Measurements from ENCODE around the gene FOXK2. TPM values are rescaled to one million over a fixed set of nuclear protein-coding genes. Genes with fewer than 3 reads are reported as not detected.
"Not testable (repeated sequence)": the region's sequence is repeated elsewhere in the genome, so short reads cannot be mapped to it uniquely, and the experiment has no call there.

The FOXK2 gene
- total RNA-seq, 1 donor from 2014 or later = 65.3 TPM

GRCh38 chr17:82494236-82495055 is 25.1 kb upstream of the FOXK2 start:
- DNase-seq (ENCODE audit: low spot score) = peak; percentile 95

GRCh38 chr17:82495844-82496528 is 23.5 kb upstream of the FOXK2 start:
- DNase-seq (ENCODE audit: low spot score) = no peak

GRCh38 chr17:82496529-82497434 is 22.8 kb upstream of the FOXK2 start:
- DNase-seq (ENCODE audit: low spot score) = peak; percentile 99

DNA sequence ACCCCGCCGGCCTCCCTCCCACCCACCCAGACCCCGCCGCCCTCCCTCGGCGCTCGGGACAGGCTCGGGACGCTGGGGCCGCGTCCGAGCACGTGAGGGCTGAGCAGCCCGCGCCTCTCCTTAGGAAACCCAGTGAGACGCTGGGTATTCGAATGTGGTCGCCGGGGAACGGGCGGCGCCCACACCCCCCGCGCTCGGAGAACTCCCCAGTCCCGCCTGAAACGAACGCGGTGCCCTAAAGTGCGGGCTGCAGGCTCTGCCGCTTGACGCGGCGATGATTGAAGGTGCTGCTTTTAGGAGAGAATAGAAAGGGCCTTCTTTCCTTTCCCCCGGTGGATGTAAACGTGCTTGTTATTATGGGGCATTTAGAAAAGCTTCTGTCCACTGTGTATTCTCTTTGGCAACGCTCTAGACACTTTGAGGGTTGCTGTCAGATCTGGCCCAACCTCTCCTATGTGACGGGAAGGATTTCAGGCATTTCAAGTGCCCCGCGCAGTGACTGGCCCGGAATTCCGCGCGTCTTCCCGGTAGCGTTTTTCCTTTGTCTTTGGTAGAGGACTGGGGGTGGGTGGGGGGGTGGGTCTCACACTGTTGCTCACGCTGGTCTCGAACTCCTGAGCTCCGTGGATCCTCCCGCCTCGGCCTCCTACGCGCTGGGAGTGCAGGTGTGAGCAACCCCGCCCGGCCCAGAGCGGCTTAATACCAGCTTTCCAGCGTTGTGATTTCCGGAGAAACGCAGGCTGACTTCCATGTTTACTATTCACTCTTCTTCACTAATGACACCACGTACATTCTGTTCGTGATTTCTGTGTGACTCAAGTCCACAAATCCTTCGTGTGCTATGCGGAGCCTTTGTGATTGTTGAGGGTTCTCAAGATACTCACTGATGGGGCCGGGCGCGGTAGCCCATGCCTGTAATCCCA is 21.8 kb upstream of the FOXK2 start:
- DNase-seq (ENCODE audit: low spot score) = no peak

DNA sequence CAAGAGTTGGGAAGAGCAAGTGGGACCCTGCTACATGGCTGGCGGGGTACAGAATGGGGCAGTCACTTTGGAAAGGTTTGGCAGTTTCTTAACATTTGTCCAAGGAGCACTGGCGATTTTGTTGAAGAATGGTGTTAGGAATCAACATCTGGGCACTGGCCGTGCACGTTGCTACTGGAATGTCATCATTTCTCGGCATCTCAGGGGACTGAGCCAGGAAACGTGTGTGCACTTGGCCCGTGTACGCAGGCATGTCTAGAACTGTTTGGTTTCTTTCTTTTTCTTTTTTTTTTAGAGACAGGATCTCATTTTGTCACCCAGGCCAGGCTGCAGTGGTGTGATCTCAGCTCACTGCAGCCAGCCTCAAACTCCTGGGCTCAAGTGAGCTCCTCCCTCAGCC is 17.3 kb upstream of the FOXK2 start:
- no peak for DNase-seq (ENCODE audit: low spot score)

DNA sequence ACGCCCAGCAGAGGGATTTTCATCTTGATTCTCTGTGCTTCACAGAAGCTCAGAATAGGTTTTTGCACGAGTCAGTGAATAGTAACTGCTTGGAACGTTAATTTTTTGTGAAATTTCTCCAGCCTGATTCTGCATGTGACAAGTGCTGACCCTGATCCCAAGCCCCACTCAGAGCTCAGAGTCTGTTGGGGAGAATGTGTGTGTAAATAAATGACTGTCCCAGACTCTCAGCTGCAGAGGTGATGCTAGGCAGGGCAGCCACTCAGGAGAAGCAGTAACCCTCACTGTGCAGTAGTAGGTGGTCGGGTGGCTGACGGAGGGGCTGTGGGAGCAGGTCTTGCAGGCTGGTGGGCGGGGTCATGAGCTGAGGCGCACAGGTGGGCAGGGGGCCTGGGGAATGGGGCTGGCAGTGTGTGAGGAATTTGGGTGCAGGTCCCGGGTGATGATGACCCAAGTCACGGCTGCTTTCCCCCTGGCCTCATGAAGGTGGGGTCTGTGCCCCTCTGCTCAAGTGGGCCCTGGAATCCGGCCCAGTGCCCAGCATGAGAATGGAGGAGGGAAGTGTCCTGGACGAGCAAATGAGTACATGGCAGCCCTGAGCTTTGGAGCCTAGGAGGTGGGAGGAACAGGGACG is 16.3 kb upstream of the FOXK2 start:
- no peak for DNase-seq (ENCODE audit: low spot score)

DNA sequence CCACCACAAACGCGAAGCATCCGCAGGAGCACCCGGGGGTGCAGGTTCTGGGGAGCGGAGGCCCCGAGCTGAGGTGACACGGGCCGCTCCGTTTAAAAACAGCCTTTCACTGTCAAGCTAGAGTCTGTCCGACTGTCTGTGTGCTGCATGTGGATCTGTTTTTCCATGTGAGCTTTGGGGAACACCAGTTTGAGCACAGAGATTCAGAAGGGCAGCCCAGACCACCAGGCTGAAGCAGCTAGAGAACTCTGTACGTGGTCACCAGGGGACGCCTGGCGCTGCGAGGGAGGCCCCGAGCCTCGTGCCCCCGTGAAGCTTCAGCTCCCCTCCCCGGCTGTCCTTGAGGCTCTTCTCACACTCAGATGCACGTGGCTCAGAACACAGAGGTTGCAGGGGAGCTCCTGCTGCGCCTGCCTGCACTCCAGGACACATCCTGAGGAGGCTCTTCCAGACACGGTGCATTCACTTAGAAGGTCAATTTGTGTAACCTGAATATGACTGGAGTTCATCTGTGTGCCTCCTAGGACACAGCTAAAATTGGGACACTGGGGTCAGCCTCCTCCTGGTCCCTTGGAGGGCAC is 15.7 kb upstream of the FOXK2 start:
- no peak for DNase-seq (ENCODE audit: low spot score)

DNA sequence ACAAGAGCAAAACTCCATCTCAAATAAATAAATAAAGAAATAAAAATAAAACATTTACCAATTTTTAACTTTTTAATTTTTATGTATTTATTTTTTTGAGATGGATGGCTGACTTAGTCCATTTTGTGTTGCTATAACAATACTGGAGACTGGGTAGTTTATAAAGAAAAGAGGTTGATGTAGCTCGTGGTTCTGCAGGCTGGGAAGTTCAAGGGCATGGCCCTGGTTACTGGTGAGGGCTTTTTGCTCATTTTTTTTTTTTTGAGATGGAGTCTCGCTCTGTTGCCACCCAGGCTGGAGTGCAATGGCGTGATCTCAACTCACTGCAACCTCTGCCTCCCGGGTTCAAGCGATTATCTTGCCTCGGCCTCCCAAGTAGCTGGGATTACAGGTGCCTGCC is 14.2 kb upstream of the FOXK2 start:
- DNase-seq (ENCODE audit: low spot score) = no peak

- DNase-seq (ENCODE audit: low spot score) = not testable (repeated sequence)
These were observed 13.1 kb upstream of the FOXK2 start for GRCh38 chr17:82506402-82506801.

DNA sequence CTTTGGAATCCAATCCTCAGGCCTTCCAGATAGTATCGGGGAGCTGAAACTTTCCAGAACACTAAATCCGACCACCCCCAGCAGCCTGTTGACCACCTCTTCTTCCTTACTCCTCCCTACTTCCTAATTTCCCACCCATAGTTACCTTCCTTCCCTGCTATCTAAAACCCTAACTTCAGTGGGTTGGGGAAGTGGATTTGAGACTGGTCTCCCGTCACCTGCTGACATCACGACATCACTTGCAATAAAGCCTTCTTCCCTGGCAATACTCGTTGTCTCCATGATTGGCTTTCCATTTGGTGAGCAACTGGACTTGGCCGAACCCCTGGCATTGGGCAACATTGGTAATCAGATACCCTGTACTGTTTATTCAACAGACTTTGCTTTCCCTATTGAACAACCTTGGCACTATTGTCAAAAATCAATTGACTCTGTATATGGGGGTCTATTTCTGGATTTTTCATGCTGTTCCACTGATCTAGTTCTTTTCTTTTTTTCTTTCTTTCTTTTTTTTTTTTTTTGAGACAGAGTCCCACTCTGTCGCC is 11.8 kb upstream of the FOXK2 start:
- no peak for DNase-seq (ENCODE audit: low spot score)

- DNase-seq (ENCODE audit: low spot score) = not testable (repeated sequence)
These were observed 7.9 kb upstream of the FOXK2 start for GRCh38 chr17:82511642-82512041.

GRCh38 chr17:82513864-82514263 is 5.7 kb upstream of the FOXK2 start:
- not testable (repeated sequence) for DNase-seq (ENCODE audit: low spot score)

DNA sequence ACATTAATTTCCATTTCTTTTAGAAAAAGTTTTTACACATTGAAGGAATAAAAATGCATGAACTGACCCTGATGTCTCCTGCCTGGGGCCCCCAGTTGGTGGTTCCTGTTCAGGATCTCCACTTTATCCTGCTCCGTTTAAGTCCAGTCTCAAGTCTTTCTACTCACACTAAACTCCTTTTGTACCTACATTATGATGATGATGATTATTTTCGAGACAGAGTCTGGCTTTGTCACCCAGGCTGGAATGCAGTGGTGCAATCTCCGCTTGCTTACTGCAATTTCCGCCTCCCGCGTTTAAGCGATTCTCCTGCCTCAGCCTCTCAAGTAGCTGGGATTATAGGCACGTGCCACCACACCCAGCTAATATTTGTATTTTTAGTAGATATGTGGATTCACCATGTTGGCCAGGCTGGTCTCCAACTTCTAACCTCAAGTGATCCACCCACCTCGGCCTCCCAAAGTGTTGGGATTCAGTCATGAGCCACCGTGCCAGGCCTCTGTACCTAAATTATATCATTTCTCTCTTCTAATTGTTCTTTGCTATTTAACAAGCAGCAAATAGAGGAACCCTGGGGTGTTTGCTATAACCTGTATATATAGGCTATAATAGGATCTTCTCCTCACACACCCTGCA is 2.2 kb upstream of the FOXK2 start:
- no peak for DNase-seq (ENCODE audit: low spot score)

DNA sequence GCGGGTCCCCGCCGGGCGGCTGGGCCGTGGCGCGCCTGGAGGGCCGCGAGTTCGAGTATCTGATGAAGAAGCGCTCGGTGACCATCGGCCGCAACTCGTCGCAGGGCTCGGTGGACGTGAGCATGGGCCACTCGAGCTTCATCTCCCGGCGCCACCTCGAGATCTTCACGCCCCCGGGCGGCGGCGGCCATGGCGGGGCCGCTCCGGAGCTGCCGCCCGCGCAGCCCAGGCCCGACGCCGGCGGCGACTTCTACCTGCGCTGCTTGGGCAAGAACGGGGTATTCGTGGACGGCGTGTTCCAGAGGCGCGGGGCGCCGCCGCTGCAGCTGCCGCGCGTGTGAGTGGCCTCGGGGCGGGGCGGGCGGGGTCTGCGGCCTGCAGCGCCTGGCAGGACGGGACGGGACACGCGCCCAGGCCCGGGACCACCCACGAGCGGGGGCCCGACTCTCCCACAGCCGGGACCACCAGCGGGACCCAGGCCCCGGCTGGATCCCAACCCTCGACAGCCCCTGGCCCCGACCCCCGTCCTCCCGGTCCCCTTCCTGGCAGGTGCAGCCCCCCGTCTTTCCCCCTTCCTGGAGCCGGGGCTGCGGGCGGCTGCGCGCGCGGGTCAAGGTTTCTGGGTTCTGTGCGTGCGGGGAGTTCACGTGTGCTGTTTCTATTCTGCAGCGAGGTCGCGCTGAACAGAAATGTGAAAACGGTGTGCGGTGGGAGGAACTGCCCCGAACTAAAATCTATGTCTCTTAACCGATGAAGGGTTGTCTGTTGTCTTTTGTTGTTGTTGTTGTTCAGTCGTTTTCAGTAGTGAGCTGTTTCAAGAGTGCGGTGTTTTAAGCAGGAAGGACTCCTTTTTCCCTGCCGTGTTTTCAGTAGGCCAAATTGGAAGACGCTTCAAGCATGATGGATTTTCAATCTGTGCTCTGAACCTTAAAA is 705 bp downstream of the FOXK2 start:
- DNase-seq (ENCODE audit: low spot score) = no peak

GRCh38 chr17:82524540-82524939 is 5.0 kb downstream of the FOXK2 start:
- DNase-seq (ENCODE audit: low spot score) = no peak

DNA sequence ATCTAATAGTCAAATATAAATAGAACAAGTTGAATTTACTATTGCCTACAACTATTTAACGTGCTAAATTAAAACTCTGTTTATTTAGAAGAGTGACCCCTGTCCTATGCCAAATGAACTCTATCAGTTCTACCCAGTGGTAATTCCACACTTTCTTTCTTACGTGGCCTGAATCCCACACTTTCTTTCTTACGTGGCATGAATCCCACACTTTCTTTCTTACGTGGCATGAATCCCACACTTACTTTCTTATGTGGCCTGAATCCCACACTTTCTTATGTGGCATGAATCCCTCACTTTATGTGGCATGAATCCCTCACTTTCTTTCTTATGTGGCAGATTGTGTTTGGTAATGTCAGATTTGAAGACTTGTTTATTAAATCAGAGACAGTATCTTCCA is 6.2 kb downstream of the FOXK2 start:
- DNase-seq (ENCODE audit: low spot score) = no peak

DNA sequence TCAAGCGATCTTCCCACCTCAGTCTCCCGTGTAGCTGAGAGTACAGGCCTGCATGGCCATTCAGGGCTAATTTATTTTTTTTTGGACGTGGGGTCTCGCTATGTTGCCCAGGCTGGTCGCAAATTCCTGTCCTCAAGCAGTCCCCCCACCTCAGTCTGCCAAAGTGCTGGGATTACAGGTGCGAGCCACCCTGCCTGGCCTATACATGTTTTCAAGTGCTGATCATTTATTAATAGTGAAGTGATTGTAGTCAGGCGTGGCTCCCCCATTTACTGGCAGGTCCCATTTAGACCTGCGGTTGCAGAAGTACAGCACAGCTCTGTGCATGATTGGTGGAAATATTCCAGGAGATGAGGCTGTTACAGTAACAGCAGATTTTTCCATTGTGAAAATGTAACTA is 8.4 kb downstream of the FOXK2 start:
- DNase-seq (ENCODE audit: low spot score) = no peak

Measured in mesenteric fat pad (tissue), 1 donor.